Adrenal gland (tissue), 12 donors: ENCODE data around the gene RRAGD. TPM values are rescaled to one million over a fixed set of nuclear protein-coding genes. Genes with fewer than 3 reads are reported as not detected.

Source experiments
- DNase-seq, 7 donors: peaks; one replicate each; pipeline ENCODE4 v3.0.0-alpha.2; 2019 to 2020
- H3K27ac ChIP-seq, 5 donors: fragments of 200-600 bp; sonication (generic) in 4 of 5; 1 replicate in 3 of 5; 2 replicates in 2 of 5; pipeline versions ENCODE4 v1.5.1 to v1.8.0; 2016 to 2020; ENCODE audit warnings: mild to moderate bottlenecking in 1 of 5
- H3K27me3 ChIP-seq: fragments of 200-600 bp; 2 replicates; pipeline ENCODE4 v1.8.0; 2021
- H3K36me3 ChIP-seq, 2 donors: fragments of 200-600 bp; replicated peaks in 1 of 2; 1 replicate in 1 of 2; 2 replicates in 1 of 2; pipeline versions ENCODE4 v1.5.1 to v1.8.0; 2018 to 2022
- H3K4me1 ChIP-seq, 2 donors: fragments of 200-600 bp; replicated peaks in 1 of 2; 1 replicate in 1 of 2; 2 replicates in 1 of 2; pipeline versions ENCODE4 v1.5.1 to v1.8.0; 2018 to 2021
- H3K4me3 ChIP-seq, 4 donors: fragments of 200-600 bp; sonication (generic) in 3 of 4; one replicate each; pipeline ENCODE4 v1.5.1; 2016 to 2018
- H3K9me3 ChIP-seq, 3 donors: fragments of 200-600 bp; sonication (generic) in 1 of 3; replicated peaks in 1 of 3; 1 replicate in 2 of 3; 2 replicates in 1 of 3; pipeline versions ENCODE4 v1.5.1 to v1.8.0; 2016 to 2021
- CTCF ChIP-seq, 6 experiments: fragments of 450-650 bp in 4 of 6; fragments of 200-600 bp in 2 of 6; sonication (generic) in 1 of 6; IDR thresholded peaks; 1 replicate in 5 of 6; 2 replicates in 1 of 6; pipeline versions ENCODE4 v1.5.1 to v1.8.0; 2016 to 2021; ENCODE audit warnings: antibody characterized with exemption in 6 of 6, mild to moderate bottlenecking in 2 of 6, moderate library complexity in 1 of 6
- POLR2A ChIP-seq, 2 donors: fragments of 450-650 bp; IDR thresholded peaks; one replicate each; pipeline ENCODE4 v1.6.1; 2017; ENCODE audit warnings: antibody characterized with exemption in 2 of 2, mild to moderate bottlenecking in 2 of 2, moderate library complexity in 1 of 2
- WGBS, 4 donors: extraction: QIAGEN DNeasy Blood & Tissue Kit in 2 of 4; methylation state at CpG; one replicate each; pipeline versions ENCODE4 v1.1.5 to v1.1.7; 2013 to 2017; 5-methylcytosine and 5-hydroxymethylcytosine counted together
- intact Hi-C, 2 donors: fragments of 100-400 bp; cut with DNase I; formaldehyde crosslinking; loops; one replicate each; pipeline versions ENCODE4 v1.14.1 to v1.15.0; 2022 to 2023
- polyA plus RNA-seq, 3 donors: library from polyadenylated mRNA; stranded (reverse); fragments of 200-250 nt in 2 of 3; fragments of 350-450 nt in 1 of 3; fragmentation: Illumina TruSeq in 1 of 3; extraction: RNeasy Lipid Tissue Mini Kit (QIAGEN cat#74804) in 1 of 3; gene quantifications; one replicate each; pipeline ENCODE4 v1.2.3, GENCODE V29; 2013 to 2014
- total RNA-seq, 9 donors: library from RNA; depleted of rRNA in 4 of 9; stranded (reverse); fragments of >200 nt in 4 of 9; fragments of 120-200 nt in 1 of 9; fragmentation: NEBNext Ultra II Directional in 1 of 9; extraction: Animal tissue kit (Norgen Biotek cat#: 25700) in 1 of 9; gene quantifications; one replicate each; pipeline versions ENCODE4 v1.1.0 to v1.2.4, GENCODE V29; 2013 to 2023
- donor health status: healthy with polysubstance abuse.
- donor health status: Bipolar disorder and iron deficiency.
- donor health status: DM: yes; HTN: yes; CAD: no.
- donor health status: DM: no; HTN: no; CAD: no.
- donor health status: DM: no; HTN: no; CAD: no.
- donor health status: DM: yes; HTN: yes; CAD: no.

Gene RRAGD
- total and polyA plus RNA-seq, 12 donors: 4.8 to 42.1 (median 34.4) TPM

GRCh38 chr6:89458704-89459103 lies 46.6 kb upstream of the RRAGD start:
- DNase-seq: no peak
- H3K27ac ChIP-seq: no peak overlapping the region
- no peak overlapping the region for H3K4me3 ChIP-seq
- 90 to 95% (median 94%) methylated on average over 5 of the region's 5 CpGs for WGBS, 4 donors
- intact Hi-C loops: no loop called here
- H3K9me3 ChIP-seq: no peaks in the 10 kb centered on the region
- no peaks in the 10 kb centered on the region for H3K4me1 ChIP-seq
- TF ChIP-seq POLR2A (IDR thresholded peaks at IDR 0.05) (no peak), CTCF (IDR thresholded peaks at IDR 0.05) (no peak)
- H3K27me3 ChIP-seq: no peaks in the 10 kb centered on the region
- no peaks in the 10 kb centered on the region for H3K36me3 ChIP-seq

GRCh38 chr6:89454300-89454699 lies 42.2 kb upstream of the RRAGD start:
- H3K36me3 ChIP-seq: no peaks in the 10 kb centered on the region
- no peak overlapping the region for H3K4me3 ChIP-seq
- no peaks in the 10 kb centered on the region for H3K4me1 ChIP-seq
- H3K27ac ChIP-seq: no peak overlapping the region
- DNase-seq: no peak
- TF ChIP-seq POLR2A (IDR thresholded peaks at IDR 0.05) (no peak), CTCF (IDR thresholded peaks at IDR 0.05) (no peak)
- intact Hi-C loops: no loop called here
- H3K9me3 ChIP-seq: no peaks in the 10 kb centered on the region
- WGBS, 4 donors: 76 to 83% (median 82%) methylated on average over 2 of the region's 2 CpGs
- H3K27me3 ChIP-seq: no peaks in the 10 kb centered on the region

GRCh38 chr6:89452281-89452680 lies 40.2 kb upstream of the RRAGD start:
- Histone ChIP-seq H3K4me1 (no peaks in the 10 kb centered on the region), H3K9me3 (no peaks in the 10 kb centered on the region), H3K27ac (no peak overlapping the region), H3K27me3 (no peaks in the 10 kb centered on the region), H3K36me3 (no peaks in the 10 kb centered on the region), H3K4me3 (no peak overlapping the region)
- intact Hi-C loops: no loop called here
- TF ChIP-seq CTCF (IDR thresholded peaks at IDR 0.05): no peak
- no peak for TF ChIP-seq POLR2A (IDR thresholded peaks at IDR 0.05)
- WGBS, 4 donors: 90 to 100% (median 94%) methylated on average over 1 of the region's 1 CpG
- no peak for DNase-seq

GRCh38 chr6:89449193-89449592 lies 37.1 kb upstream of the RRAGD start:
- 42 to 59% (median 45%) methylated on average over 1 of the region's 1 CpG for WGBS, 4 donors
- no peak overlapping the region for H3K4me3 ChIP-seq

More at GRCh38 chr6:89449193-89449592, 37.1 kb upstream of the RRAGD start:
- Histone ChIP-seq H3K27me3 (no peaks in the 10 kb centered on the region), H3K36me3 (no peaks in the 10 kb centered on the region), H3K4me1 (no peaks in the 10 kb centered on the region), H3K27ac (no peak overlapping the region), H3K9me3 (no peaks in the 10 kb centered on the region)
- TF ChIP-seq POLR2A (IDR thresholded peaks at IDR 0.05) (no peak), CTCF (IDR thresholded peaks at IDR 0.05) (no peak)
- intact Hi-C loops: no loop called here
- DNase-seq: no peak
